AG09309 (cell line): Measurements from ENCODE around the gene NINL.

Source experiments
- DNase-seq: peaks from one replicate; pipeline ENCODE4 v3.0.0-alpha.2; 2010; ENCODE audit warnings: low read depth
- H3K4me3 ChIP-seq: 2 replicates; pipeline ENCODE4 v1.5.1; 2011; ENCODE audit warnings: mild to moderate bottlenecking, low read depth, low read length, moderate library complexity; ENCODE audit not compliant: control insufficient read depth
- CTCF ChIP-seq: IDR thresholded peaks from 2 replicates; pipeline ENCODE4 v1.5.1; 2011; ENCODE audit warnings: mild to moderate bottlenecking, low read depth, low read length, inconsistent platforms; ENCODE audit not compliant: insufficient read depth, control insufficient read depth; ENCODE audit errors: missing control alignments

The NINL gene

GRCh38 chr20:25526446-25526845 is 58.9 kb downstream of the NINL start:
- H3K4me3 ChIP-seq, result peak overlapping the region; percentile 11
- no peak for TF ChIP-seq CTCF
- no peak for DNase-seq

GRCh38 chr20:25525867-25526266 is 59.5 kb downstream of the NINL start:
- TF ChIP-seq CTCF, result no peak
- DNase-seq, result peak; percentile 96
- no peak overlapping the region for H3K4me3 ChIP-seq

GRCh38 chr20:25525295-25525694 is 60.0 kb downstream of the NINL start:
- H3K4me3 ChIP-seq, result no peak overlapping the region
- no peak for TF ChIP-seq CTCF
- no peak for DNase-seq

GRCh38 chr20:25521382-25521781 is 63.9 kb downstream of the NINL start:
- DNase-seq, result no peak
- H3K4me3 ChIP-seq, result no peak overlapping the region
- TF ChIP-seq CTCF, result no peak

- no peak overlapping the region for H3K4me3 ChIP-seq
- no peak for DNase-seq
- TF ChIP-seq CTCF, result no peak
These were observed 68.2 kb downstream of the NINL start for GRCh38 chr20:25517124-25517523.

- H3K4me3 ChIP-seq, result no peak overlapping the region
- TF ChIP-seq CTCF, result no peak
- DNase-seq, result no peak
These were observed 70.5 kb downstream of the NINL start for GRCh38 chr20:25514747-25515340.

- H3K4me3 ChIP-seq, result no peak overlapping the region
- no peak for TF ChIP-seq CTCF
- no peak for DNase-seq
These were observed 71.1 kb downstream of the NINL start for GRCh38 chr20:25514195-25514594.
